ENCODE data around the gene EGR4. TPM values are rescaled to one million over a fixed set of nuclear protein-coding genes. Genes with fewer than 3 reads are reported as not detected.

The EGR4 gene
- total RNA-seq, 1 donor from 2014 or later = not detected

GRCh38 chr2:73334045-73334444, 40.7 kb upstream of the EGR4 start:
- H3K9me3 Mint-ChIP-seq (ENCODE audit: low read depth) = peaks cover 17% of the 10 kb centered on the region
- no peak for DNase-seq (ENCODE audit: low spot score)
- no peak overlapping the region for H3K4me3 Mint-ChIP-seq (ENCODE audit: unreplicated experiment)
- TF ChIP-seq CTCF (IDR thresholded peaks at IDR 0.05) = no peak
- H3K27ac Mint-ChIP-seq (ENCODE audit: unreplicated experiment) = no peak overlapping the region
- no peaks in the 10 kb centered on the region for H3K4me1 Mint-ChIP-seq (ENCODE audit: low read depth)
- no peaks in the 10 kb centered on the region for H3K36me3 Mint-ChIP-seq (ENCODE audit: low read depth)
- peaks cover 35% of the 10 kb centered on the region for H3K27me3 Mint-ChIP-seq (ENCODE audit: low read depth)

- H3K27me3 Mint-ChIP-seq (ENCODE audit: low read depth) = peaks cover 39% of the 10 kb centered on the region
- H3K4me3 Mint-ChIP-seq (ENCODE audit: unreplicated experiment) = no peak overlapping the region
- TF ChIP-seq CTCF (IDR thresholded peaks at IDR 0.05) = no peak
- H3K27ac Mint-ChIP-seq (ENCODE audit: unreplicated experiment) = no peak overlapping the region
- no peak for DNase-seq (ENCODE audit: low spot score)
- H3K36me3 Mint-ChIP-seq (ENCODE audit: low read depth) = no peaks in the 10 kb centered on the region
- H3K9me3 Mint-ChIP-seq (ENCODE audit: low read depth) = peaks cover 17% of the 10 kb centered on the region
- no peaks in the 10 kb centered on the region for H3K4me1 Mint-ChIP-seq (ENCODE audit: low read depth)
Observed at GRCh38 chr2:73333564-73333963, 40.2 kb upstream of the EGR4 start.

- no peaks in the 10 kb centered on the region for H3K36me3 Mint-ChIP-seq (ENCODE audit: low read depth)
- H3K4me1 Mint-ChIP-seq (ENCODE audit: low read depth) = no peaks in the 10 kb centered on the region
- TF ChIP-seq CTCF (IDR thresholded peaks at IDR 0.05) = no peak
- no peak overlapping the region for H3K4me3 Mint-ChIP-seq (ENCODE audit: unreplicated experiment)
- no peak overlapping the region for H3K27ac Mint-ChIP-seq (ENCODE audit: unreplicated experiment)
- H3K9me3 Mint-ChIP-seq (ENCODE audit: low read depth) = peaks cover 2% of the 10 kb centered on the region
- H3K27me3 Mint-ChIP-seq (ENCODE audit: low read depth) = peaks cover 56% of the 10 kb centered on the region
- DNase-seq (ENCODE audit: low spot score) = no peak
Observed at GRCh38 chr2:73324126-73324725, 30.9 kb upstream of the EGR4 start.

GRCh38 chr2:73323551-73323950, 30.2 kb upstream of the EGR4 start:
- Mint-ChIP-seq H3K27me3 (ENCODE audit: low read depth) (peaks cover 52% of the 10 kb centered on the region), H3K4me1 (ENCODE audit: low read depth) (no peaks in the 10 kb centered on the region), H3K4me3 (ENCODE audit: unreplicated experiment) (no peak overlapping the region), H3K27ac (ENCODE audit: unreplicated experiment) (no peak overlapping the region), H3K9me3 (ENCODE audit: low read depth) (peaks cover 2% of the 10 kb centered on the region), H3K36me3 (ENCODE audit: low read depth) (no peaks in the 10 kb centered on the region)
- DNase-seq (ENCODE audit: low spot score) = no peak
- TF ChIP-seq CTCF (IDR thresholded peaks at IDR 0.05) = no peak

- peaks cover 54% of the 10 kb centered on the region for H3K27me3 Mint-ChIP-seq (ENCODE audit: low read depth)
- H3K36me3 Mint-ChIP-seq (ENCODE audit: low read depth) = no peaks in the 10 kb centered on the region
- DNase-seq (ENCODE audit: low spot score) = no peak
- no peak overlapping the region for H3K4me3 Mint-ChIP-seq (ENCODE audit: unreplicated experiment)
- H3K9me3 Mint-ChIP-seq (ENCODE audit: low read depth) = no peaks in the 10 kb centered on the region
- no peaks in the 10 kb centered on the region for H3K4me1 Mint-ChIP-seq (ENCODE audit: low read depth)
- TF ChIP-seq CTCF (IDR thresholded peaks at IDR 0.05) = no peak
- no peak overlapping the region for H3K27ac Mint-ChIP-seq (ENCODE audit: unreplicated experiment)
Observed at GRCh38 chr2:73314441-73314840, 21.1 kb upstream of the EGR4 start.

Measured in chondrocyte (in vitro differentiated cells).